Ascending aorta (tissue), 2 donors: ENCODE measurements around the gene MAGI1. TPM values are rescaled to one million over a fixed set of nuclear protein-coding genes. Genes with fewer than 3 reads are reported as not detected.

Experiments used
- DNase-seq, 2 donors: peaks; one replicate each; pipeline ENCODE4 v3.0.0-alpha.2; 2019; ENCODE audit warnings: low spot score in 2 of 2
- H3K27ac ChIP-seq, 2 donors: fragments of 200-600 bp; sonication (generic); one replicate each; pipeline ENCODE4 v1.5.1; 2016 to 2017; ENCODE audit warnings: mild to moderate bottlenecking in 1 of 2
- H3K27me3 ChIP-seq: fragments of 200-600 bp; sonication (generic); one replicate; pipeline ENCODE4 v1.5.1; 2017
- H3K36me3 ChIP-seq, 2 donors: fragments of 200-600 bp; sonication (generic); one replicate each; pipeline ENCODE4 v1.5.1; 2016
- H3K4me1 ChIP-seq, 2 donors: fragments of 200-600 bp; sonication (generic); one replicate each; pipeline ENCODE4 v1.5.1; 2016 to 2017; ENCODE audit warnings: mild to moderate bottlenecking in 1 of 2
- H3K4me3 ChIP-seq, 2 donors: fragments of 200-600 bp; sonication (generic); one replicate each; pipeline ENCODE4 v1.5.1; 2016 to 2017; ENCODE audit warnings: mild to moderate bottlenecking in 1 of 2
- H3K9me3 ChIP-seq, 2 donors: fragments of 200-600 bp; sonication (generic); one replicate each; pipeline ENCODE4 v1.5.1; 2016
- CTCF ChIP-seq, 3 experiments: fragments of 200-600 bp in 2 of 3; fragments of 450-650 bp in 1 of 3; sonication (generic) in 2 of 3; IDR thresholded peaks; one replicate each; pipeline ENCODE4 v1.5.1; 2016 to 2019; ENCODE audit warnings: antibody characterized with exemption in 3 of 3, mild to moderate bottlenecking in 1 of 3, moderate library complexity in 1 of 3
- intact Hi-C: fragments of 100-400 bp; cut with DNase I; formaldehyde crosslinking; loops from one replicate; pipeline ENCODE4 v1.15.1; 2023
- total RNA-seq: library from RNA; depleted of rRNA; stranded (reverse); fragments of >200 nt; gene quantifications from one replicate; pipeline ENCODE4 v1.1.0, GENCODE V29; 2016

The MAGI1 gene
- total RNA-seq, 1 donor from 2014 or later = 28.4 TPM

- H3K4me1 ChIP-seq = peaks cover 0 to 9% of the 10 kb centered on the region in 2 donors
- no peaks in the 10 kb centered on the region for H3K27me3 ChIP-seq
- no peaks in the 10 kb centered on the region for H3K36me3 ChIP-seq
- TF ChIP-seq CTCF (IDR thresholded peaks at IDR 0.05) = no peak
- no peak overlapping the region for H3K27ac ChIP-seq
- intact Hi-C loops = no loop called here
- DNase-seq = no peak
- H3K9me3 ChIP-seq = no peaks in the 10 kb centered on the region
- no peak overlapping the region for H3K4me3 ChIP-seq
Measured at GRCh38 chr3:65876028-65876420, 162.7 kb downstream of the MAGI1 start.

- Histone ChIP-seq H3K4me1 (peaks cover 0 to 10% of the 10 kb centered on the region in 2 donors), H3K9me3 (no peaks in the 10 kb centered on the region), H3K4me3 (no peak overlapping the region), H3K27me3 (no peaks in the 10 kb centered on the region), H3K36me3 (no peaks in the 10 kb centered on the region), H3K27ac (no peak overlapping the region)
- no peak for DNase-seq
- TF ChIP-seq CTCF (IDR thresholded peaks at IDR 0.05) = no peak
- intact Hi-C loops = no loop called here
Measured at GRCh38 chr3:65875393-65876027, 163.2 kb downstream of the MAGI1 start.

GRCh38 chr3:65873869-65874268, 164.8 kb downstream of the MAGI1 start:
- H3K36me3 ChIP-seq = no peaks in the 10 kb centered on the region
- H3K4me1 ChIP-seq = peaks cover 0 to 10% of the 10 kb centered on the region in 2 donors
- H3K9me3 ChIP-seq = no peaks in the 10 kb centered on the region
- DNase-seq = no peak
- no peaks in the 10 kb centered on the region for H3K27me3 ChIP-seq
- no peak overlapping the region for H3K4me3 ChIP-seq
- H3K27ac ChIP-seq = no peak overlapping the region
- intact Hi-C loops = no loop called here
- no peak for TF ChIP-seq CTCF (IDR thresholded peaks at IDR 0.05)

- Histone ChIP-seq H3K4me3 (no peak overlapping the region), H3K4me1 (peaks cover 0 to 10% of the 10 kb centered on the region in 2 donors), H3K36me3 (no peaks in the 10 kb centered on the region), H3K27me3 (no peaks in the 10 kb centered on the region), H3K9me3 (no peaks in the 10 kb centered on the region), H3K27ac (no peak overlapping the region)
- TF ChIP-seq CTCF (IDR thresholded peaks at IDR 0.05) = no peak
- DNase-seq = no peak
- intact Hi-C loops = no loop called here
Measured at GRCh38 chr3:65873028-65873427, 165.7 kb downstream of the MAGI1 start.

- DNase-seq = no peak
- Histone ChIP-seq H3K4me1 (peaks cover 0 to 10% of the 10 kb centered on the region in 2 donors), H3K9me3 (no peaks in the 10 kb centered on the region), H3K4me3 (no peak overlapping the region), H3K27ac (no peak overlapping the region), H3K36me3 (no peaks in the 10 kb centered on the region), H3K27me3 (no peaks in the 10 kb centered on the region)
- intact Hi-C loops = no loop called here
- no peak for TF ChIP-seq CTCF (IDR thresholded peaks at IDR 0.05)
Measured at GRCh38 chr3:65871305-65872141, 167.2 kb downstream of the MAGI1 start.
